A172 (cell line): ENCODE measurements around the gene CCRL2. TPM values are rescaled to one million over a fixed set of nuclear protein-coding genes. Genes with fewer than 3 reads are reported as not detected.
"Not testable (repeated sequence)": the region's sequence is repeated elsewhere in the genome, so short reads cannot be mapped to it uniquely, and the experiment has no call there.

Source experiments
- DNase-seq: peaks from one replicate; pipeline ENCODE4 v3.0.0-alpha.2; 2015; ENCODE audit warnings: low spot score
- total RNA-seq: library from RNA; depleted of rRNA; stranded (reverse); fragments of >200 nt; shearing (Covaris generic); gene quantifications from 2 replicates; pipeline ENCODE4 v1.2.3, GENCODE V29; 2014

The CCRL2 gene
- total RNA-seq, 1 experiment from 2014 or later, result not detected

DNA sequence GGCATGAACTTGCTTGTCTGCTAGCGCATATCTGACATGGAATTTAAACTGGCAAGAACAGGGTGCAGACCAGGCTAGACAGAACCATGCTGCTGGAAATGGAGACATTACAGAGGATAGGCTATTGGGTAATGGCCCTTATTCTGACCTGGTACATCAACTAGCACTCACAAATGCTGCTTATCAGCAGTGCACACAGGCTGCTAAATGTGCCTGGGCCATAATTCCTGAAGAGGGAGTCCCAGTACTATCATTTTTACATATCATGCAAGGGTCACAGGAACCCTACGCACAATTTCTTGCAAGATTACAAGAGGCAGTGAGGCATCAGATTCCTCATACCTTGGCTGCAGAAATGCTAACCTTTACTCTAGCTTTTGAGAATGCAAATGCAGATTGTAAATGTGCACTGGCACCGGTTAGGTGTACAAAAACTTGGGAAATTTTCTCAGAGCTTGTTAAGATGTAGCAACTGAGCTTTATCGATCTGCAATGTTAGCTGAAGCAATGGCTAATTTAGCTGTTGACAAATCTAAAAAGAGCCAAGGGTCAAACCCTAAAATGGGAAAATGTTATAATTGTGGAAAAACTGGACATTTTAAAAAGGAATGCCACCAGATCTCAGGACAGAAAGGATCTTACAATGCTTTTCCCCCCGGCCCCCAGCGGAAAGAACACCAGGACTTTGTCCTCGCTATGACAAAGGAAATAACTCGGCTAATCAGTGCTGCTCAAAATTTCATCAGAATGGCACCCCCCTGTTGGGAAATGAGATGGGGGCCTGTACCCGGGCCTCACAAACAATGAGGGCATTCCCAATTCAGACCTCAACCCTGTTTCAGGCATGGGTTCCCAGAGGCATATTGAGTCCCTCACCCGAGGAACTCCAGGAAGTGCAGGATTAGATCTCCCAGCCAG, 21.1 kb downstream of the CCRL2 start:
- no peak for DNase-seq

- no peak for DNase-seq
These were observed 22.2 kb downstream of the CCRL2 start for GRCh38 chr3:46429250-46429649.

DNA sequence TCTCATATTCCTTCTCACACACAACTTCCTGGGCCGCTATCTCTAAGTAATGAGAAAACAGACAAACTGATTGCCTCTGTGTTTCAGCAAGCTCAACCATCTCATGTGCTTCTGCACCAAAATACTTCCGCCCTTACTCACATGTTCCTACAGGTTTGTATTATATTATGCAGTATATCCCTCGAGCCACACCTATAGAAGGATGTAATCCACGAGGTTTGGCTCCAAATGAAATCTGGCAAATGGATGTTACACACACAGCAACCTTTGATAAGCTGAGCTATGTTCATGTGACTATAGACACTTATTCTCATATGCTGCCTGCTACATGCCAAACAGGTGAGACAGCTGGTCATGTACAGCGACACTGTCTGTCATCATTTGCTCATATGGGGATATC, 22.6 kb downstream of the CCRL2 start:
- no peak for DNase-seq

- not testable (repeated sequence) for DNase-seq
These were observed 23.8 kb downstream of the CCRL2 start for GRCh38 chr3:46430879-46431278.

DNA sequence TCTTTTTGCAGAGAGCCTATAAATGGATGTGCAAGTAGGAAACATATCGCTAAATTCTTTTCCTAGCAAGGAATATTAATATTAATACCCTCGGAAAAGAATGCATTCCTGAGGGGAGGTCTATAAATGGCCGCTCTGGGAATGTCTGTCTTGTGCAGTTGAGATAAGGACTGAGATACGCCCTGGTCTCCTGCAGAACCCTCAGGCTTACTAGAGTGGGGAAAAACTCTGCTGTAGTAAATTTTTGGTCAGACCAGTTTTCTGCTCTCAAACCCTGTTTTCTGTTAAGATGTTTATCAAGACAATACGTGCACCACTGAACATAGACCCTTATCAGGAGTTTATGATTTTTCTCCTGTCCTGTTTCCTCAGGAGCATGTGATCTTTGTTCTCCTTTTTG, 24.8 kb downstream of the CCRL2 start:
- DNase-seq, result not testable (repeated sequence)

- DNase-seq, result peak; percentile 45
These were observed 26.1 kb downstream of the CCRL2 start for GRCh38 chr3:46433118-46433517.

DNA sequence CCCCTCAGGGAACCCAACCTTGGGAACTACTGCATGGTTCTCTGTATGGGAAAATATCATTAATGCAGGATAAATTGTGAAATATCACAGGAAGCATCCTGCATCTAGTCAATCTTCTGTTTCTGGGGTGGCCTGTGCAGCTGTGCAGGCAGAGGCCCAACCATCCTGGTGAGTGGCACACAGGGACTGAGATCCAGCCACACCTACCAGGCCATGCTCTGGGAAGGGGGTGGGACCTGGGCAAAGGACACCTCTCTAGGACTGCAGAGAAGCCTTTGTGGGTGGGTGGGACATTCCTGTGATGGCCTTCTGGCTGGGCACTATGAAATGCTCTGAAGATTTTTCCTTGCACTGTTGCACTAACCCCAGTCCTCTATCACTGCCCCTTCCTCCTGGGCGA, 26.8 kb downstream of the CCRL2 start:
- DNase-seq, result no peak

- no peak for DNase-seq
These were observed 28.1 kb downstream of the CCRL2 start for GRCh38 chr3:46435081-46435726.

DNA sequence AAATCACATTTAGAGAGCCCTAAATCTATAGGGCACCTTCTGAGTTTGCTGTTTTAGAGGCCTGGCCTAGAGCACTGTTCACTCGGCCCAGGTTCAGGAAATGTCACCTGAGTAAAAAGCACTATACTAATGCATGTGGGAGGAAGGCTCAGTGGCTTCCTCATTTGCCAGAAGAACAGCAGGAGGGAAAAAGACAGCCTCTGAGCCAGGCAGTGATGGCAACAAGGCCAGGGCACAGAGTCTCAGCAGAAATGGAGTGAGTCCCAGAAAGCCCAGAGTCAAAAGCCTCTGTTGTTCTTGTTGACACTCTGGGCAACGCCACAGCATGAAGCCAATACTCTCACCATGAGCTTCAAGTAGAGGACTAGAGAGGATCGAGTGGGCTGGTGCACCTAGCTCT, 31.8 kb downstream of the CCRL2 start:
- DNase-seq, result no peak

DNA sequence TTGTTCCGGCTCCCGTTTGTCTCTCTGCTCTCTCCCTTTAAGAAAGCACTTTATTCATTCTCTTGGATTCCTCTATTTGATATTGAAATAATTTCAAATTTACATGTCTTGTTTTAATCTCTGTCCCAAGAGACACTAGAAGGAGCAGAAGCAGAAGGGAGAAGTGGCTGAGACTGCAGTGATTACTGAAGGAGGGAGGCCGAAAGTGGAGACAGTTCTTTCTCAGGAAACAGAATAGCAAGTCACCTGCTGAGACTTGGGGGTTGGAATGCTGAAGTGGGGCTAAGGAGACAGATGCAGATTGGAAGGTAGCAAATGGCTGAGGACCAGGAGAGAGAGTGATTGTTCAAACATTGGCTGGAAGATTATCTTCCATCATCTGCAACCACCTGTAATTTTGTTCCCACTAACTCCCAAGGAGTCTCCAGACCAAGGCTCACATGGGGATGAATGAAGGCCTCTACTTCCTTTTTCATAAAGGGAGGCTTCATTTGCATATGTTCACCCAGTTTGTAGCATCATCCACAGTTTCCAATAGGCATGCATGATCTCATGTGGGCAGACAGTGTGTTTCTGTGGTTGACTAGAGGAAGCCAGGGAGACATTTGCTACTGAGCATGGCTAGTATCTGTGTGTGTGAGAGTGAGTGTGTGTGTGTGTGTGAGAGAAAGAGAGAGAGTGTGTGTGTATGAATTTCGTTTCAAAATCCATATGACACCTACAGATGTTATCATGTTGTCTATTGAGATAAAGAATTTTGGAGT, 33.7 kb downstream of the CCRL2 start:
- DNase-seq, result no peak

DNA sequence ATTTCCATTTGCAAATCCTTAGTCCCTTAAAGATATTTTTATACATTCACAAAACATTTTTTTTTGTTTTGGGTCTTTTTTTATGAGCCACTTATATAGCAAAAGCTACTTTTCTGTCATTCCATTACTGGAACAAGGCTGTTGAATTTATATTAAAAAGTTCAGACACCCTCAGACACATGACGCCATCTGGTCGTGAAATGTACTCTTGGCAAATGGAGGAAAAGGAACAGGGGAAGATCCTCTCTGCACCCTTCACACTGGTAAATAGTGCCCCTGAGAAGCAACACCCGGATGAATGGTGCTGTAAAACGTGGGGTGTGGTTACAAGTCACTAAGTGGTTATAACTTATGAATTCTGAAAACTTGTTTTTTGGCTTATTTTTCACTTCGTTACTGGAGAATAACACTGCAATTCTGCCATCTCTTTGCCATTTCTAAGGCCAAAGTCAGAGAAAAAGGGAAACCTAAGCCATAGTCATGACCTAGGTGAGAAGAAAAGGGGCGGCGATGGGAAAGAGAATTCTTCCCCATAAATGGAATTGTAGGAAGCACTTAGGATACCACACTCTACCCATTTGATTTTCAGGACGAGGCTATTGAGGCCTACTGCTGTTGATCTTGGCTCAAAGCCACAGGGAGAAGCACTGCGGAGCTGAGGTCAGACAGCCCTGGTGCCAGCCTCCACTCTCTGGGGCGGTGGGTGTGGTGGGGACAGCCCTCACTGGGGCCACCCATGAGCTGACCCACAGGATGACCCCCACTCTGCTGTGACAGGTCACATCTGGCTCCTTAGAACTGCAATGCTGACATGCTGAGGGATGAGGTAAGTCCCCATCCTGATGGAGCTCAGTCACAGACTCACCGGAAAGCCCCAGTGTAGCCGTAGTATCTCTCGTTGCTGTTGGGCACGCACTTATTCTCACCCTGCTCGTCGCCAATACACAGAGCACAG, 35.8 kb downstream of the CCRL2 start:
- no peak for DNase-seq

DNA sequence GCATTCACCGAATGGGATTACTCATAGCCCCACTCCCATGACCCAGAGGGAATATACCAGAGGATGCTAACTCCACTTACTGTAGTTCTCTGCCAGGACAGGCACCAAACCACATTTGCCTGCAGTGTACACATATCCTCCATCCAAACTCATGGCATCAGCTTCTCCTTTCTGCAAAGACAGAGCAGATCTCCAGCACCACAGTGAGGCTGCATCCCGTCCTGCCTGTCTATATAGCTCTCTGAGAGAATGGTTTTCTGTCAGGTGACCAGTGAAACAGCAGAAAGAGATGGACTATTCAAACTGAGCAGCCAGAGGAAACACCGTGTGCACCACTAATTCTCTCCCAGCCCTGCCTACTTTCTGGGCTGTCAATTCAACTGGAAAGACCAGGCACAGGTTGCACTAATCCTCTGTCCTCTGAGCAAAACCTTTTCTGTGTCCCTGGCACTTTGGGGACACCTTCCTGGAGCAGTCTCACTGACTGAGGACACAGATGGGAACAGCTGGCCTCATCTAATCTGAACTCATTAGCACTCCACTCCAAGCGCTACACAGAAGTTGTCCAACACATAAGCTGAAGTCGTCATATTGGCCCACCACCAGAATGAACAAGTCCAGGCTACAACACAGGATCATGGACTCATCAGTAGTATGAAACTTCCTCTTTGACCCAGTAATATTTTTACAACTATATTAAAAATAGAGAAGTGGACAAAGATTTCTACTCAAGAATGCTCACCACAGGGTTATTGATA, 40.3 kb downstream of the CCRL2 start:
- DNase-seq, result no peak

DNA sequence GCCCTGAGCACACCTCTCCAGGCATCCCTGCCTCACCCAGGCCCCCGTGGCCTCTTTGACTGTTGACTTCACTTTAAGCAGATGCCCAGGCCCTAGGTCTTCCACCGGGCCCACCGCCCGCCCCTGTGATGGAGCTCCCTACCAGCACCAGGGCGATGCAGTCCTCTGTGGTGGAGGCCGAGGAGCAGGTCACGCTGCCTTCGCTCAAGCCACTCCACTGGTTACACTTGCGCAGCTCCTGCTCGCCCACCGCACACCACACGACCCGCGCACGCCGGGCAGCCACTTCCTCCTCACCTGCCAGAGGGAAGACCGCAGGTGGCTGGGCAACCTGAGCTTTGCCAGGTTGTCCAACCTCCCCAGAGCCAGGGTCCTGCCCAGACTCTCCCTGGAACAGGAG, 41.7 kb downstream of the CCRL2 start:
- no peak for DNase-seq

- no peak for DNase-seq
These were observed 42.9 kb downstream of the CCRL2 start for GRCh38 chr3:46449755-46450552.

- DNase-seq, result no peak
These were observed 46.6 kb downstream of the CCRL2 start for GRCh38 chr3:46453526-46454208.

GRCh38 chr3:46454209-46454595, 47.1 kb downstream of the CCRL2 start:
- no peak for DNase-seq

GRCh38 chr3:46454606-46455005, 47.5 kb downstream of the CCRL2 start:
- DNase-seq, result no peak

GRCh38 chr3:46455231-46456115, 48.4 kb downstream of the CCRL2 start:
- DNase-seq, result no peak
